Mucosa of rectum (tissue), 2 donors: ENCODE measurements around the gene KLHDC2.
"Not testable (repeated sequence)": the region's sequence is repeated elsewhere in the genome, so short reads cannot be mapped to it uniquely, and the experiment has no call there.

Experiments
- H3K27ac ChIP-seq, 2 donors: one replicate each; pipeline ENCODE4 v1.7.0; 2013; ENCODE audit warnings: inconsistent platforms in 2 of 2, low read depth in 2 of 2, low read length in 2 of 2
- H3K27me3 ChIP-seq, 2 donors: one replicate each; pipeline ENCODE4 v1.7.0; 2013; ENCODE audit warnings: low read length in 2 of 2; ENCODE audit not compliant: control insufficient read depth in 2 of 2, insufficient read depth in 2 of 2
- H3K36me3 ChIP-seq, 2 donors: one replicate each; pipeline ENCODE4 v1.7.0; 2013; ENCODE audit warnings: low read length in 2 of 2; ENCODE audit not compliant: control insufficient read depth in 2 of 2, insufficient read depth in 2 of 2
- H3K4me1 ChIP-seq, 2 donors: one replicate each; pipeline ENCODE4 v1.7.0; 2013; ENCODE audit warnings: low read length in 2 of 2, mild to moderate bottlenecking in 1 of 2; ENCODE audit not compliant: control insufficient read depth in 2 of 2, insufficient read depth in 2 of 2
- H3K4me3 ChIP-seq, 2 donors: one replicate each; pipeline ENCODE4 v1.7.0; 2013; ENCODE audit warnings: low read length in 2 of 2
- H3K9ac ChIP-seq, 2 donors: one replicate each; pipeline ENCODE4 v1.7.0; 2013; ENCODE audit warnings: low read length in 2 of 2, low read depth in 1 of 2, mild to moderate bottlenecking in 1 of 2
- H3K9me3 ChIP-seq, 2 donors: one replicate each; pipeline ENCODE4 v1.7.0; 2013; ENCODE audit warnings: low read length in 2 of 2; ENCODE audit not compliant: control insufficient read depth in 2 of 2
- donor health status: healthy.
- donor health status: Normal muscosa, but diverticular disease.

KLHDC2 gene

GRCh38 chr14:49774106-49774505, 6.2 kb downstream of the KLHDC2 start:
- H3K4me3 ChIP-seq = no peak overlapping the region

GRCh38 chr14:49778421-49778820, 10.5 kb downstream of the KLHDC2 start:
- peaks cover 70 to 81% of the 10 kb centered on the region in 2 donors for H3K36me3 ChIP-seq
- H3K27me3 ChIP-seq = no peaks in the 10 kb centered on the region
- no peaks in the 10 kb centered on the region for H3K4me1 ChIP-seq
- H3K9ac ChIP-seq = no peak overlapping the region
- H3K9me3 ChIP-seq = no peaks in the 10 kb centered on the region
- H3K27ac ChIP-seq = no peak overlapping the region
- H3K4me3 ChIP-seq = no peak overlapping the region

More at GRCh38 chr14:49774106-49774505, 6.2 kb downstream of the KLHDC2 start:
- Histone ChIP-seq H3K9ac (no peak overlapping the region), H3K36me3 (peaks cover 31 to 48% of the 10 kb centered on the region in 2 donors), H3K27me3 (no peaks in the 10 kb centered on the region), H3K27ac (no peak overlapping the region), H3K4me1 (peaks cover 14 to 19% of the 10 kb centered on the region in 2 donors), H3K9me3 (no peaks in the 10 kb centered on the region)

GRCh38 chr14:49781040-49781439, 13.1 kb downstream of the KLHDC2 start:
- H3K9me3 ChIP-seq, H3K4me1 ChIP-seq, H3K4me3 ChIP-seq, H3K27me3 ChIP-seq, H3K9ac ChIP-seq: not testable (repeated sequence)
- H3K36me3 ChIP-seq = peaks cover 73 to 80% of the 10 kb centered on the region in 2 donors
- peak overlapping the region in 1 of 2 donors; percentile 22 for H3K27ac ChIP-seq

GRCh38 chr14:49783394-49784014, 15.6 kb downstream of the KLHDC2 start:
- Histone ChIP-seq H3K9me3 (no peaks in the 10 kb centered on the region), H3K9ac (no peak overlapping the region), H3K27ac (no peak overlapping the region), H3K27me3 (no peaks in the 10 kb centered on the region), H3K4me3 (no peak overlapping the region), H3K36me3 (peaks cover 75 to 81% of the 10 kb centered on the region in 2 donors), H3K4me1 (no peaks in the 10 kb centered on the region)

- no peaks in the 10 kb centered on the region for H3K9me3 ChIP-seq
- H3K36me3 ChIP-seq = peaks cover 73 to 78% of the 10 kb centered on the region in 2 donors
- H3K4me1 ChIP-seq = no peaks in the 10 kb centered on the region
- H3K27me3 ChIP-seq = no peaks in the 10 kb centered on the region
- H3K27ac ChIP-seq = no peak overlapping the region
- H3K4me3 ChIP-seq = no peak overlapping the region
- no peak overlapping the region for H3K9ac ChIP-seq
Observed at GRCh38 chr14:49786315-49786714, 18.4 kb downstream of the KLHDC2 start.

GRCh38 chr14:49792618-49793017, 24.7 kb downstream of the KLHDC2 start:
- Histone ChIP-seq H3K9ac (no peak overlapping the region), H3K27me3 (no peaks in the 10 kb centered on the region), H3K27ac (no peak overlapping the region), H3K9me3 (no peaks in the 10 kb centered on the region), H3K4me1 (no peaks in the 10 kb centered on the region), H3K4me3 (no peak overlapping the region), H3K36me3 (peaks cover 58 to 62% of the 10 kb centered on the region in 2 donors)

GRCh38 chr14:49796025-49796424, 28.1 kb downstream of the KLHDC2 start:
- Histone ChIP-seq H3K27me3 (no peaks in the 10 kb centered on the region), H3K27ac (no peak overlapping the region), H3K9me3 (no peaks in the 10 kb centered on the region), H3K4me3 (no peak overlapping the region), H3K36me3 (peaks cover 64 to 69% of the 10 kb centered on the region in 2 donors), H3K9ac (no peak overlapping the region), H3K4me1 (no peaks in the 10 kb centered on the region)

GRCh38 chr14:49808780-49809179, 40.8 kb downstream of the KLHDC2 start:
- Histone ChIP-seq H3K4me3 (no peak overlapping the region), H3K9me3 (no peaks in the 10 kb centered on the region), H3K4me1 (no peaks in the 10 kb centered on the region), H3K9ac (no peak overlapping the region), H3K27ac (no peak overlapping the region), H3K27me3 (no peaks in the 10 kb centered on the region), H3K36me3 (peaks cover 51 to 52% of the 10 kb centered on the region in 2 donors)

GRCh38 chr14:49816118-49816517, 48.2 kb downstream of the KLHDC2 start:
- H3K9ac ChIP-seq, H3K9me3 ChIP-seq, H3K27ac ChIP-seq, H3K27me3 ChIP-seq, H3K4me3 ChIP-seq, H3K4me1 ChIP-seq: not testable (repeated sequence)
- peaks cover 53 to 64% of the 10 kb centered on the region in 2 donors for H3K36me3 ChIP-seq

GRCh38 chr14:49816844-49817243, 48.9 kb downstream of the KLHDC2 start:
- Histone ChIP-seq H3K36me3 (peaks cover 46 to 57% of the 10 kb centered on the region in 2 donors), H3K9me3 (no peaks in the 10 kb centered on the region), H3K9ac (no peak overlapping the region), H3K4me1 (no peaks in the 10 kb centered on the region), H3K27ac (no peak overlapping the region), H3K4me3 (no peak overlapping the region), H3K27me3 (no peaks in the 10 kb centered on the region)
